ENCODE results near the gene C4orf54.

C4orf54 gene

GRCh38 chr4:99657798-99658197 is at the start of gene C4orf54:
Gene C4orf54 (minus strand): TSS chr4:99657828. CDS start chr4:99654648, 3,180 bp downstream.
- no peak for DNase-seq (ENCODE audit: insufficient read length, low spot score)
- FAIRE-seq: no peak
- no peak for TF ChIP-seq CTCF (IDR thresholded peaks at IDR 0.05; ENCODE audit: insufficient read depth, missing control alignments)

- no peak for TF ChIP-seq CTCF (IDR thresholded peaks at IDR 0.05; ENCODE audit: insufficient read depth, missing control alignments)
- no peak for DNase-seq (ENCODE audit: insufficient read length, low spot score)
- FAIRE-seq: no peak
These were observed 48.3 kb upstream of the C4orf54 start for GRCh38 chr4:99705891-99706290.

- DNase-seq (ENCODE audit: insufficient read length, low spot score): no peak
- no peak for FAIRE-seq
- TF ChIP-seq CTCF (IDR thresholded peaks at IDR 0.05; ENCODE audit: insufficient read depth, missing control alignments): no peak
These were observed 39.2 kb upstream of the C4orf54 start for GRCh38 chr4:99696801-99697200.

GRCh38 chr4:99693140-99693539 is 35.5 kb upstream of the C4orf54 start:
- no peak for TF ChIP-seq CTCF (IDR thresholded peaks at IDR 0.05; ENCODE audit: insufficient read depth, missing control alignments)
- DNase-seq (ENCODE audit: insufficient read length, low spot score): no peak
- no peak for FAIRE-seq

- TF ChIP-seq CTCF (IDR thresholded peaks at IDR 0.05; ENCODE audit: insufficient read depth, missing control alignments): no peak
- DNase-seq (ENCODE audit: insufficient read length, low spot score): no peak
- no peak for FAIRE-seq
These were observed 33.4 kb upstream of the C4orf54 start for GRCh38 chr4:99690990-99691389.

GRCh38 chr4:99690472-99690871 is 32.8 kb upstream of the C4orf54 start:
- DNase-seq (ENCODE audit: insufficient read length, low spot score) (no peak), FAIRE-seq (no peak)
- no peak for TF ChIP-seq CTCF (IDR thresholded peaks at IDR 0.05; ENCODE audit: insufficient read depth, missing control alignments)

GRCh38 chr4:99687120-99687519 is 29.5 kb upstream of the C4orf54 start:
- DNase-seq (ENCODE audit: insufficient read length, low spot score) (no peak), FAIRE-seq (no peak)
- no peak for TF ChIP-seq CTCF (IDR thresholded peaks at IDR 0.05; ENCODE audit: insufficient read depth, missing control alignments)
